ENCODE measurements around the gene LCA5.

LCA5 gene

DNA sequence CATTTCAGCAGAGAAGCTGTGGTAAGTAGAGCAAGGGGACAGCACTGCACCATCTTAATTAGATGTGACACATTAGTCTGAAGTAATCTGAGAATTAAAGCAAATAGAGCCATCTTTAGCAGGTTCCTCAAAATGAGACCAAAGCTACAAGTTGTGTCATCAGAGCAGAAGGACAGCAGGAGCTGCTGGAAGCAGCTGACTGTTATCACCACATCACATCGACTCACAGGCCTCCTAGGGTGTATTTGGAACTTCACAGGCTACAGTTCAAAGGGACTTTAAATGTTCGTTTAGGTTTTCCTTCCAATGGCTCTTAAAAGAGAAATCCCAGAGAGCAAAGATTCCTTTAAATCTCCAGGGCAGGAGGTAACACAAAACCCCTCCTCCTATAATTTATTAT, 69.5 kb downstream of the LCA5 start:
- Histone ChIP-seq H3K4me3 (ENCODE audit: low read depth in 1 of 2, low read length in 2 of 2) (no peak overlapping the region), H3K4me1 (ENCODE audit: insufficient read depth, low read length) (no peaks in the 10 kb centered on the region), H3K9me3 (ENCODE audit: insufficient read depth, low read length, severe bottlenecking) (no peaks in the 10 kb centered on the region), H3K79me2 (ENCODE audit: insufficient read depth, low read length) (no peaks in the 10 kb centered on the region), H3K27me3 (ENCODE audit: insufficient read depth, low read length, poor library complexity) (no peaks in the 10 kb centered on the region), H3K4me2 (ENCODE audit: insufficient read depth, low read length) (no peak overlapping the region), H2AFZ (ENCODE audit: low read depth, low read length) (no peak overlapping the region), H3K27ac (ENCODE audit: low read length) (no peak overlapping the region), H4K20me1 (ENCODE audit: insufficient read depth, low read length) (no peaks in the 10 kb centered on the region), H3K36me3 (ENCODE audit: insufficient read depth, low read length) (no peaks in the 10 kb centered on the region), H3K9ac (ENCODE audit: low read depth, low read length) (no peak overlapping the region)
- TF ChIP-seq, protein P1, sequence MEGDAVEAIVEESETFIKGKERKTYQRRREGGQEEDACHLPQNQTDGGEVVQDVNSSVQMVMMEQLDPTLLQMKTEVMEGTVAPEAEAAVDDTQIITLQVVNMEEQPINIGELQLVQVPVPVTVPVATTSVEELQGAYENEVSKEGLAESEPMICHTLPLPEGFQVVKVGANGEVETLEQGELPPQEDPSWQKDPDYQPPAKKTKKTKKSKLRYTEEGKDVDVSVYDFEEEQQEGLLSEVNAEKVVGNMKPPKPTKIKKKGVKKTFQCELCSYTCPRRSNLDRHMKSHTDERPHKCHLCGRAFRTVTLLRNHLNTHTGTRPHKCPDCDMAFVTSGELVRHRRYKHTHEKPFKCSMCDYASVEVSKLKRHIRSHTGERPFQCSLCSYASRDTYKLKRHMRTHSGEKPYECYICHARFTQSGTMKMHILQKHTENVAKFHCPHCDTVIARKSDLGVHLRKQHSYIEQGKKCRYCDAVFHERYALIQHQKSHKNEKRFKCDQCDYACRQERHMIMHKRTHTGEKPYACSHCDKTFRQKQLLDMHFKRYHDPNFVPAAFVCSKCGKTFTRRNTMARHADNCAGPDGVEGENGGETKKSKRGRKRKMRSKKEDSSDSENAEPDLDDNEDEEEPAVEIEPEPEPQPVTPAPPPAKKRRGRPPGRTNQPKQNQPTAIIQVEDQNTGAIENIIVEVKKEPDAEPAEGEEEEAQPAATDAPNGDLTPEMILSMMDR (IDR thresholded peaks at IDR 0.05; ENCODE audit: borderline replicate concordance, extremely low read depth, low read length, poor library complexity, severe bottlenecking) = no peak
- no peak for TF ChIP-seq EZH2 (IDR thresholded peaks at IDR 0.05; ENCODE audit: borderline replicate concordance, low read depth, low read length, severe bottlenecking)
- ATAC-seq (ENCODE audit: insufficient read depth, low read depth) (no peak), DNase-seq (no peak)

DNA sequence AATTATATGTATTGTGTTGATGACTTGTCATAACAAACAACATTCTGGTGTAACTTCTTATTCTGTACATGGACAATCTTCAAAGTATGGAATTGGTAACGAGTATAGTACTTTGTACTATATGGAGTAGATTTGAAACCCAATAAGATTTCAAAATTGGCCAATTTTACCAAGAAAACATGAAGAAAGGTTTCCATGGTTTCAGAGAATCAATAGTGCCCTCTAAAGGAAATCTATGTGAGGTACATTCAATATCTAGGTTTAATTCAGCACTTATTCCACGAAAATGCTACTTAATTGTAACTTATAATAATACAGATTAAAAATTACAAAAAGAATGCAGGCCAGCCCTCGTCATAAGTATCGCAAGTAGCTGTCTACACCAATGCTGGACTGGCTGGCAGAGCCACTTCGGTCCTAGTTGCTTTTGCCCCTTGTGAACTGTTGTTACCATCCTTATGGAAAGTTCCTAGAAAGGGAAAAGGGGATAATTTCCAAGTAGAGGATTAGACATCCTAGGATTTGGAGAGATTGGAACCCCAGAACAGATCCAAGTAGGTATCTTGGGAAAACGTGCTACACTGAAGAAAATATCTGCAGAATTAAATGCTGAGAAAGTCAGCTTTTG, 70.9 kb downstream of the LCA5 start:
- H4K20me1 ChIP-seq (ENCODE audit: insufficient read depth, low read length) = no peaks in the 10 kb centered on the region
- no peaks in the 10 kb centered on the region for H3K79me2 ChIP-seq (ENCODE audit: insufficient read depth, low read length)
- H3K9ac ChIP-seq (ENCODE audit: low read depth, low read length) = no peak overlapping the region
- no peak overlapping the region for H3K27ac ChIP-seq (ENCODE audit: low read length)
- no peak overlapping the region for H3K4me2 ChIP-seq (ENCODE audit: insufficient read depth, low read length)
- no peaks in the 10 kb centered on the region for H3K4me1 ChIP-seq (ENCODE audit: insufficient read depth, low read length)
- no peak for DNase-seq
- H3K9me3 ChIP-seq (ENCODE audit: insufficient read depth, low read length, severe bottlenecking) = no peaks in the 10 kb centered on the region
- no peak overlapping the region for H3K4me3 ChIP-seq (ENCODE audit: low read depth in 1 of 2, low read length in 2 of 2)
- H3K36me3 ChIP-seq (ENCODE audit: insufficient read depth, low read length) = no peaks in the 10 kb centered on the region
- no peak for ATAC-seq (ENCODE audit: insufficient read depth, low read depth)
- H3K27me3 ChIP-seq (ENCODE audit: insufficient read depth, low read length, poor library complexity) = no peaks in the 10 kb centered on the region
- H2AFZ ChIP-seq (ENCODE audit: low read depth, low read length) = no peak overlapping the region
- TF ChIP-seq, protein P1 (IDR thresholded peaks at IDR 0.05; ENCODE audit: borderline replicate concordance, extremely low read depth, low read length, poor library complexity, severe bottlenecking) = peak; percentile 65
- TF ChIP-seq EZH2 (IDR thresholded peaks at IDR 0.05; ENCODE audit: borderline replicate concordance, low read depth, low read length, severe bottlenecking) = no peak

DNA sequence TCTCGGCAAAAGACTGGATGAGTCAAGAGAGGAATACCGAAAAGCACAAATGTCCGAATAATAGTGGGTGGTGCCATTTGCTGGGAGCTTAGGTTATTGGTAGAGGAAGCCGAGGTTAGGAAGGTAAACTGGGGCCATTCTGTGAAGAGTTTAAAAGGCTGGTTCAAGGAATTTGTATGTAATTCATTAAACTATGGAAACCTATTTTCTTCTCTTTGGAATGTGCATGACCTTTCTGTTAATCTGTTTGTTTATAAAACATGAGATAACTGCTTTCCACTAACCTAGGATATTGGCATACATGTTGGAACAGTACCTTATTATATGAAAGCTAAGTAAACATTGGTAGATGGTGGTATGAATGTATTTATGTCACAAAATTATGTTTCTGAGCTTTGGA, 71.8 kb downstream of the LCA5 start:
- no peak overlapping the region for H3K27ac ChIP-seq (ENCODE audit: low read length)
- no peaks in the 10 kb centered on the region for H3K79me2 ChIP-seq (ENCODE audit: insufficient read depth, low read length)
- no peaks in the 10 kb centered on the region for H3K9me3 ChIP-seq (ENCODE audit: insufficient read depth, low read length, severe bottlenecking)
- no peaks in the 10 kb centered on the region for H3K27me3 ChIP-seq (ENCODE audit: insufficient read depth, low read length, poor library complexity)
- no peak overlapping the region for H3K4me2 ChIP-seq (ENCODE audit: insufficient read depth, low read length)
- DNase-seq (no peak), ATAC-seq (ENCODE audit: insufficient read depth, low read depth) (no peak)
- H3K4me1 ChIP-seq (ENCODE audit: insufficient read depth, low read length) = no peaks in the 10 kb centered on the region
- no peak for TF ChIP-seq EZH2 (IDR thresholded peaks at IDR 0.05; ENCODE audit: borderline replicate concordance, low read depth, low read length, severe bottlenecking)
- TF ChIP-seq, protein P1 (IDR thresholded peaks at IDR 0.05; ENCODE audit: borderline replicate concordance, extremely low read depth, low read length, poor library complexity, severe bottlenecking) = no peak
- H3K9ac ChIP-seq (ENCODE audit: low read depth, low read length) = no peak overlapping the region
- no peaks in the 10 kb centered on the region for H3K36me3 ChIP-seq (ENCODE audit: insufficient read depth, low read length)
- H3K4me3 ChIP-seq (ENCODE audit: low read depth in 1 of 2, low read length in 2 of 2) = no peak overlapping the region
- no peak overlapping the region for H2AFZ ChIP-seq (ENCODE audit: low read depth, low read length)
- no peaks in the 10 kb centered on the region for H4K20me1 ChIP-seq (ENCODE audit: insufficient read depth, low read length)
